Measurements from ENCODE around the gene SULT4A1.
"Not testable (repeated sequence)": the region's sequence is repeated elsewhere in the genome, so short reads cannot be mapped to it uniquely, and the experiment has no call there.

SULT4A1 gene

GRCh38 chr22:43878079-43878795 is 15.9 kb upstream of the SULT4A1 start:
- H3K9ac ChIP-seq (ENCODE audit: low read depth, low read length) = no peak overlapping the region
- no peak overlapping the region for H3K4me3 ChIP-seq (ENCODE audit: low read length)
- H3K9me3 ChIP-seq (replicated peaks; ENCODE audit: low read length) = no peaks in the 10 kb centered on the region
- H3K4me2 ChIP-seq (ENCODE audit: low read length) = no peak overlapping the region
- H3K36me3 ChIP-seq (ENCODE audit: insufficient read depth, low read length) = no peaks in the 10 kb centered on the region
- H3K4me1 ChIP-seq (ENCODE audit: control insufficient read depth, insufficient read depth, low read length) = no peaks in the 10 kb centered on the region
- peaks cover 24% of the 10 kb centered on the region for H3K27me3 ChIP-seq (ENCODE audit: control insufficient read depth, insufficient read depth, low read length)

- Histone ChIP-seq H3K27me3 (ENCODE audit: control insufficient read depth, insufficient read depth, low read length) (peaks cover 30% of the 10 kb centered on the region), H3K36me3 (ENCODE audit: insufficient read depth, low read length) (no peaks in the 10 kb centered on the region), H3K4me2 (ENCODE audit: low read length) (no peak overlapping the region), H3K4me1 (ENCODE audit: control insufficient read depth, insufficient read depth, low read length) (no peaks in the 10 kb centered on the region), H3K9me3 (replicated peaks; ENCODE audit: low read length) (no peaks in the 10 kb centered on the region), H3K9ac (ENCODE audit: low read depth, low read length) (no peak overlapping the region), H3K4me3 (ENCODE audit: low read length) (no peak overlapping the region)
Observed at GRCh38 chr22:43876866-43877509, 14.7 kb upstream of the SULT4A1 start.

DNA sequence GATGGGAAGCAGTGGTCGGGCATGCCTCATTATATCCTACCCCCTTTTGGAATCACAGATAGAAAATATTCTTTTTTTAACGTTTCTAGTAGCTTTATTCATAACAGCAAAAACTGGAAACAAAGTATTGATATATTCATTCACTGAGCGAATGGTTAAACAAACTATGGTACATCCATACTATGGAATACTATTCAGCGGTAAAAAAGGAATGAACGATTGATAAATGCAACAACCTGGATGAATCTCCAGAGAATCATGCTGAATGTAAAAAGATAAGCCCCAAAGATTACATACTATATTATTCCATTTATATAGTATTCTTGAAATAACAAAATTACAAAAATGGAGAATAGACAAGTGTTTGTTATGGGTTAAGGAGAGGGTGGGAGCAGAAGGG is 7.5 kb upstream of the SULT4A1 start:
- Histone ChIP-seq H3K36me3 (ENCODE audit: insufficient read depth, low read length) (no peaks in the 10 kb centered on the region), H3K9me3 (replicated peaks; ENCODE audit: low read length) (no peaks in the 10 kb centered on the region), H3K4me2 (ENCODE audit: low read length) (no peak overlapping the region), H3K27me3 (ENCODE audit: control insufficient read depth, insufficient read depth, low read length) (peaks cover 12% of the 10 kb centered on the region), H3K4me1 (ENCODE audit: control insufficient read depth, insufficient read depth, low read length) (no peaks in the 10 kb centered on the region), H3K4me3 (ENCODE audit: low read length) (no peak overlapping the region), H3K9ac (ENCODE audit: low read depth, low read length) (no peak overlapping the region)

DNA sequence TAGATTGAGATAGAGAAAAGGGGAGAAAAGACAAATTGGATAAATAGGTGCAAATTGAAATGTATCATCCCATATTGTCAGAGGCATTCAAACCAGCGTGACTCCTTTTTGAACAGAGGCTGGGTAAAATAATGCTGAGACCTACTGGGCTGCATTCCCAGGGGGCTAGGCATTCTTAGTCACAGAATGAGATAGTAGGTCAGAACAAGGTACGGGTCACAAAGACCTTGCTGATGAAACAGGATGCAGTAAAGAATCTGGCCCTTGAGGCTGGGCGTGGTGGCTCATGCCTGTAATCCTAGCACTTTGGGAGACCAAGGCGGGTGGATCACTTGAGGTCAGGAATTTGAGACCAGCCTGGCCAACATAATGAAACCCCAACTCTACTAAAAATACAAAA is 6.7 kb upstream of the SULT4A1 start:
- H3K9me3 ChIP-seq (replicated peaks; ENCODE audit: low read length); H3K36me3 ChIP-seq (ENCODE audit: insufficient read depth, low read length); H3K4me3 ChIP-seq (ENCODE audit: low read length); H3K4me2 ChIP-seq (ENCODE audit: low read length); H3K4me1 ChIP-seq (ENCODE audit: control insufficient read depth, insufficient read depth, low read length); H3K9ac ChIP-seq (ENCODE audit: low read depth, low read length): not testable (repeated sequence)
- H3K27me3 ChIP-seq (ENCODE audit: control insufficient read depth, insufficient read depth, low read length) = peaks cover 19% of the 10 kb centered on the region

DNA sequence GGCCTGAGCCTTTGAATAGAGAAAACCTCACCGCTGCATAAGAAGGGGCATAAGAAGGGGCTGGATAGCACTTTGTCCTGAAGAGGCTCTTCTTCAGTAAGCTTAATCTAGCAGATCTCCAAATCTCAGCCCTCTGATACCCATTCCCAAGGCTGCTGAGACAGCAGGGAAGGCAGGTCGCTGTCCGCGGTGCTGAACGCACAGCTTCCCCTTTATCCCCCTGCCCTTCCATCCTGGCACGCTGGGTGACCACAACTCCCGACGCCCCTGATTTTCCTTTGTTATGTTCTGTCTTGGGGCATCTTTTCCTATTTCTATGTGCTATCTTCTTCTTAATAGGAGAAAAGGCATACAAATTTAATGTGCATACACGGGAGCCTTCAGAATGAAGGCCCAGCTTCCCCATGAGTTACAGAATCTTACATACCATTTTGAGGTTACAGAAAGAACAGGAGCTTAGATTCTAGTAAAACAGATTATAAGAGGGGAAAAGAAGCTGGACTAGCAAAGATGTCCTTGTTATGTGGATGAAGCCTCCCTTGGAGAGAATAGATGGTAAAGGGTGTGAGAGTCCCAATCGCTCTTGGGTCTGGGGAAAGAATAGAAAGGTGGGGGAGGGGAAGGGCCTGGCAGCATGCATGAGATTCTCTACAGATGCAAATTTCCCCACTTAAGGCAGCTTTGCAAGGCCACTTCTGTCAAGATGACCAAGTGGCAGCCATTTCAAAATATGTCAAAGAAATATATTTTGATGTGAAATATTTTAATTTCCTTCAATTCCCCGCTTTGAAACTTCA is 5.7 kb upstream of the SULT4A1 start:
- no peak overlapping the region for H3K4me3 ChIP-seq (ENCODE audit: low read length)
- H3K9me3 ChIP-seq (replicated peaks; ENCODE audit: low read length) = no peaks in the 10 kb centered on the region
- H3K4me2 ChIP-seq (ENCODE audit: low read length) = no peak overlapping the region
- H3K36me3 ChIP-seq (ENCODE audit: insufficient read depth, low read length) = no peaks in the 10 kb centered on the region
- peaks cover 26% of the 10 kb centered on the region for H3K27me3 ChIP-seq (ENCODE audit: control insufficient read depth, insufficient read depth, low read length)
- no peaks in the 10 kb centered on the region for H3K4me1 ChIP-seq (ENCODE audit: control insufficient read depth, insufficient read depth, low read length)
- H3K9ac ChIP-seq (ENCODE audit: low read depth, low read length) = no peak overlapping the region

DNA sequence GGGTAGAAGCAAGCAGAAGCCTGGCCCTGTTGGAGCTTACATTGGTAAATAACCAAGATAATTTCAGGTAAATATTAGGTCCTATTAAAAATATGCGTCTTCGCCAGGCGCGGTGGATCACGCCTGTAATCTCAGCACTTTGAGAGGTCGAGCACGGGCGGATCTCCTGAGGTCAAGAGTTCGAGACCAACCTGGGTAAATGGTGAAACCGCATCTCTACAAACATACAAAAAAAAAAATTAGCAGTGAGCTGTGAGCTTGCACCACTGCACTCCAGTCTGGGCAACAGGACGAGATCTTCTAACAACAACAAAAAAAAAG is 529 bp upstream of the SULT4A1 start:
- Histone ChIP-seq H3K4me1 (ENCODE audit: control insufficient read depth, insufficient read depth, low read length) (no peaks in the 10 kb centered on the region), H3K9ac (ENCODE audit: low read depth, low read length) (no peak overlapping the region), H3K9me3 (replicated peaks; ENCODE audit: low read length) (no peaks in the 10 kb centered on the region), H3K27me3 (ENCODE audit: control insufficient read depth, insufficient read depth, low read length) (peaks cover 57% of the 10 kb centered on the region), H3K4me3 (ENCODE audit: low read length) (no peak overlapping the region), H3K4me2 (ENCODE audit: low read length) (peak overlapping the region; percentile 35), H3K36me3 (ENCODE audit: insufficient read depth, low read length) (no peaks in the 10 kb centered on the region)

DNA sequence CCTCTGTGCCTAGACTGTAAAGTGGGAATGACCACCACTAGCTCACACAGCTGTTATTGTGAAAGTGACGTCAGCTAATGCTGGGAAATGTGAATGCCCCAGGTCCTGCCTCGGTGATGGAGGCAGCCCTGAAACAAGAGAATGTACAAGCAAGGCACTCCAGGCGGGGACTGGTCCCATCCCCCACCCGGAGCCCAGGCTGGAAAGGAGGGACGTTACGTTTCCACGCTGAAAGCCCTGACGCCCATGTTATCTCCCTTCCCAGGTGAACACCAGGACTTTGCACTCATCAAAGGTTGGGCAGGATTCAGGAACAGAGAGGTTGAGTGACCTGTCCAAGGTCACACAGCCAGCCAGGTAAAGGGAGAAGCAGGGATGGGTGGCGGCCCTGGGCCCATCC is 784 bp downstream of the SULT4A1 start:
- H3K4me1 ChIP-seq (ENCODE audit: control insufficient read depth, insufficient read depth, low read length) = no peaks in the 10 kb centered on the region
- peaks cover 57% of the 10 kb centered on the region for H3K27me3 ChIP-seq (ENCODE audit: control insufficient read depth, insufficient read depth, low read length)
- H3K9ac ChIP-seq (ENCODE audit: low read depth, low read length) = no peak overlapping the region
- H3K36me3 ChIP-seq (ENCODE audit: insufficient read depth, low read length) = no peaks in the 10 kb centered on the region
- no peak overlapping the region for H3K4me2 ChIP-seq (ENCODE audit: low read length)
- no peaks in the 10 kb centered on the region for H3K9me3 ChIP-seq (replicated peaks; ENCODE audit: low read length)
- H3K4me3 ChIP-seq (ENCODE audit: low read length) = no peak overlapping the region

DNA sequence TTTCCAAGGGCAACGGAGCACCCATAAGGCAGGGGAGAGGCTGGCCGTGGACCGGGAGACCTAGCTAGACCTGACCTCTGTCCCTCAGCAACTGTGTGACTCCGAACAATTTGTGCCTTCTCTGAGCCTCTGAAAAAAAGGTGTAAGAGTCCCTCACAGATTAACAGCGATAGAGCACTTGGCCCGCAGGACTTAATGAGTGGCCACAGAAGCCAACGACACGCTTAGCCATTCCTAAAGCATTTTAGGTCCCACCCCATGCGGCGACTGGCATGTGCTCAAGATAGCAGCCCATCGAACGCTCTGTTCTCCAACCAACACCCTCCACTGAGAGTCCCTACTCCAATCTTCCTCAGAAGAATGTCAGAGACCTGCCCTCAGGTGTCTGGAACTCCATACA is 1.5 kb downstream of the SULT4A1 start:
- Histone ChIP-seq H3K4me3 (ENCODE audit: low read length) (no peak overlapping the region), H3K36me3 (ENCODE audit: insufficient read depth, low read length) (no peaks in the 10 kb centered on the region), H3K4me1 (ENCODE audit: control insufficient read depth, insufficient read depth, low read length) (no peaks in the 10 kb centered on the region), H3K27me3 (ENCODE audit: control insufficient read depth, insufficient read depth, low read length) (peaks cover 57% of the 10 kb centered on the region), H3K9me3 (replicated peaks; ENCODE audit: low read length) (no peaks in the 10 kb centered on the region), H3K4me2 (ENCODE audit: low read length) (no peak overlapping the region), H3K9ac (ENCODE audit: low read depth, low read length) (no peak overlapping the region)

DNA sequence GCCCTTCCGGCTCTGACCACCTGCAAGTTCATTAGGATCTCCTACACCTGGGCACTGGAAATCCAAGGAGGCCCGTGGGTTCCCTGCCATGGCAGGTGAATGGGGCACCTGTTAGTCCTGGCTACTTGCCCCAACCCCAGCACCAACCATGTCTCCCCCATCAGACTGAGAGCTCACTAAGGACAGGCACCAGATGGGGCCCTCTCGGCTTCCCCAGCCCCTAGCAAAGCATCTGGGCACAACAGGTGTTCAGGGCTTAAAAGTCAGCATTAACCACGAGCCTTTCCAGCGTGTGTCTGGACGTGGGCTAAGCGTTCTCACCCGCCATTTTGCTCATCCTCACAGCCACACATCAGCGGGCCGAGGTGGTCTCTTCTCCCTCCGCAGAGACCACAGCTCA is 2.2 kb downstream of the SULT4A1 start:
- no peaks in the 10 kb centered on the region for H3K9me3 ChIP-seq (replicated peaks; ENCODE audit: low read length)
- H3K4me3 ChIP-seq (ENCODE audit: low read length) = no peak overlapping the region
- no peak overlapping the region for H3K9ac ChIP-seq (ENCODE audit: low read depth, low read length)
- H3K36me3 ChIP-seq (ENCODE audit: insufficient read depth, low read length) = no peaks in the 10 kb centered on the region
- H3K27me3 ChIP-seq (ENCODE audit: control insufficient read depth, insufficient read depth, low read length) = peaks cover 54% of the 10 kb centered on the region
- no peak overlapping the region for H3K4me2 ChIP-seq (ENCODE audit: low read length)
- no peaks in the 10 kb centered on the region for H3K4me1 ChIP-seq (ENCODE audit: control insufficient read depth, insufficient read depth, low read length)

DNA sequence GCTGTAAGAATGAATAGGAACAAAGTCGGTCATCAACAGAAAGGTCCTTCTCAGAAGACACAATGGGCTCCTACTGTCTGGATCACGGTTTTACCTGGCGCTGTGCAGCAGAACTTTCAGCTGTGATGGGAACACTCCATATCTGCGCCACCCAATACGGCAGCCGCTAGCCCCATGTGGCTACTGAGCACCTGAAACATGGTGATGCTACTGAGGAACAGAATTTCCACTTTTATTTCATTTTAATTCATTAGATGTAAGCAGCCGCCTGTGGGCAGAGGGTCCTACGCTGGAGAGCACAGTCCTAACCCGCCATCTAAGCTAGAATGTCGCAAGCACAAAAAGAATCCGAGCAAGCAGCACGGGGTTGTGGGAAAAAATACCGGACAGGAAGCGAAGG is 2.7 kb downstream of the SULT4A1 start:
- H3K9ac ChIP-seq (ENCODE audit: low read depth, low read length) = no peak overlapping the region
- H3K4me1 ChIP-seq (ENCODE audit: control insufficient read depth, insufficient read depth, low read length) = no peaks in the 10 kb centered on the region
- no peaks in the 10 kb centered on the region for H3K36me3 ChIP-seq (ENCODE audit: insufficient read depth, low read length)
- peaks cover 49% of the 10 kb centered on the region for H3K27me3 ChIP-seq (ENCODE audit: control insufficient read depth, insufficient read depth, low read length)
- no peak overlapping the region for H3K4me2 ChIP-seq (ENCODE audit: low read length)
- H3K4me3 ChIP-seq (ENCODE audit: low read length) = no peak overlapping the region
- H3K9me3 ChIP-seq (replicated peaks; ENCODE audit: low read length) = no peaks in the 10 kb centered on the region

GRCh38 chr22:43859176-43859575 is 3.1 kb downstream of the SULT4A1 start:
- Histone ChIP-seq H3K4me3 (ENCODE audit: low read length) (no peak overlapping the region), H3K36me3 (ENCODE audit: insufficient read depth, low read length) (no peaks in the 10 kb centered on the region), H3K27me3 (ENCODE audit: control insufficient read depth, insufficient read depth, low read length) (peaks cover 45% of the 10 kb centered on the region), H3K9ac (ENCODE audit: low read depth, low read length) (no peak overlapping the region), H3K9me3 (replicated peaks; ENCODE audit: low read length) (no peaks in the 10 kb centered on the region), H3K4me1 (ENCODE audit: control insufficient read depth, insufficient read depth, low read length) (no peaks in the 10 kb centered on the region), H3K4me2 (ENCODE audit: low read length) (no peak overlapping the region)
